ENCODE data around the gene ZDHHC13.

ZDHHC13 gene

GRCh38 chr11:19204836-19205235 lies 87.9 kb downstream of the ZDHHC13 start:
- Mint-ChIP-seq H3K4me3 (no peak overlapping the region), H3K9me3 (no peaks in the 10 kb centered on the region), H3K27ac (ENCODE audit: low read depth) (no peak overlapping the region), H3K4me1 (no peaks in the 10 kb centered on the region), H3K27me3 (peaks cover 38% of the 10 kb centered on the region), H3K36me3 (ENCODE audit: insufficient read depth) (peaks cover 1% of the 10 kb centered on the region)
- DNase-seq (ENCODE audit: low spot score in 2 of 2) = no peak
- no peak for ATAC-seq (replicated peaks; ENCODE audit: extremely low read depth, poor library complexity, severe bottlenecking)

GRCh38 chr11:19208181-19208580 lies 91.2 kb downstream of the ZDHHC13 start:
- H3K9me3 Mint-ChIP-seq = no peaks in the 10 kb centered on the region
- H3K36me3 Mint-ChIP-seq (ENCODE audit: insufficient read depth) = peaks cover 1% of the 10 kb centered on the region
- H3K4me1 Mint-ChIP-seq = no peaks in the 10 kb centered on the region
- no peak overlapping the region for H3K27ac Mint-ChIP-seq (ENCODE audit: low read depth)
- DNase-seq (ENCODE audit: low spot score in 2 of 2) (no peak), ATAC-seq (replicated peaks; ENCODE audit: extremely low read depth, poor library complexity, severe bottlenecking) (no peak)
- H3K27me3 Mint-ChIP-seq = peaks cover 35% of the 10 kb centered on the region
- no peak overlapping the region for H3K4me3 Mint-ChIP-seq

- Mint-ChIP-seq H3K4me3 (no peak overlapping the region), H3K9me3 (no peaks in the 10 kb centered on the region), H3K4me1 (no peaks in the 10 kb centered on the region), H3K27ac (ENCODE audit: low read depth) (no peak overlapping the region), H3K27me3 (peaks cover 44% of the 10 kb centered on the region), H3K36me3 (ENCODE audit: insufficient read depth) (peaks cover 1% of the 10 kb centered on the region)
- ATAC-seq (replicated peaks; ENCODE audit: extremely low read depth, poor library complexity, severe bottlenecking) (no peak), DNase-seq (ENCODE audit: low spot score in 2 of 2) (no peak)
Measured at GRCh38 chr11:19208959-19209546, 92.1 kb downstream of the ZDHHC13 start.

- H3K27ac Mint-ChIP-seq (ENCODE audit: low read depth) = no peak overlapping the region
- DNase-seq (ENCODE audit: low spot score in 2 of 2) (no peak), ATAC-seq (replicated peaks; ENCODE audit: extremely low read depth, poor library complexity, severe bottlenecking) (no peak)
- H3K27me3 Mint-ChIP-seq = peaks cover 51% of the 10 kb centered on the region
- H3K4me1 Mint-ChIP-seq = no peaks in the 10 kb centered on the region
- no peaks in the 10 kb centered on the region for H3K9me3 Mint-ChIP-seq
- H3K36me3 Mint-ChIP-seq (ENCODE audit: insufficient read depth) = peaks cover 1% of the 10 kb centered on the region
- H3K4me3 Mint-ChIP-seq = no peak overlapping the region
Measured at GRCh38 chr11:19209617-19210370, 92.8 kb downstream of the ZDHHC13 start.

- H3K4me1 Mint-ChIP-seq = no peaks in the 10 kb centered on the region
- DNase-seq (ENCODE audit: low spot score in 2 of 2) = no peak
Measured at GRCh38 chr11:19216021-19216420, 99.1 kb downstream of the ZDHHC13 start.

GRCh38 chr11:19216709-19217374 lies 99.9 kb downstream of the ZDHHC13 start:
- DNase-seq (ENCODE audit: low spot score in 2 of 2) (no peak), ATAC-seq (replicated peaks; ENCODE audit: extremely low read depth, poor library complexity, severe bottlenecking) (no peak)
- Mint-ChIP-seq H3K9me3 (no peaks in the 10 kb centered on the region), H3K36me3 (ENCODE audit: insufficient read depth) (no peaks in the 10 kb centered on the region), H3K27me3 (peaks cover 36% of the 10 kb centered on the region), H3K27ac (ENCODE audit: low read depth) (no peak overlapping the region), H3K4me1 (no peaks in the 10 kb centered on the region), H3K4me3 (no peak overlapping the region)

More at GRCh38 chr11:19216021-19216420, 99.1 kb downstream of the ZDHHC13 start:
- Mint-ChIP-seq H3K36me3 (ENCODE audit: insufficient read depth) (no peaks in the 10 kb centered on the region), H3K27ac (ENCODE audit: low read depth) (no peak overlapping the region), H3K27me3 (peaks cover 36% of the 10 kb centered on the region), H3K4me3 (no peak overlapping the region), H3K9me3 (no peaks in the 10 kb centered on the region)
- ATAC-seq (replicated peaks; ENCODE audit: extremely low read depth, poor library complexity, severe bottlenecking) = no peak

GRCh38 chr11:19218216-19218615 lies 101.2 kb downstream of the ZDHHC13 start:
- no peak overlapping the region for H3K4me3 Mint-ChIP-seq
- H3K4me1 Mint-ChIP-seq = no peaks in the 10 kb centered on the region
- H3K9me3 Mint-ChIP-seq = no peaks in the 10 kb centered on the region
- peaks cover 29% of the 10 kb centered on the region for H3K27me3 Mint-ChIP-seq
- no peak overlapping the region for H3K27ac Mint-ChIP-seq (ENCODE audit: low read depth)
- H3K36me3 Mint-ChIP-seq (ENCODE audit: insufficient read depth) = no peaks in the 10 kb centered on the region
- ATAC-seq (replicated peaks; ENCODE audit: extremely low read depth, poor library complexity, severe bottlenecking) = no peak
- DNase-seq (ENCODE audit: low spot score in 2 of 2) = no peak

- no peaks in the 10 kb centered on the region for H3K4me1 Mint-ChIP-seq
- DNase-seq (ENCODE audit: low spot score in 2 of 2) = no peak
- no peaks in the 10 kb centered on the region for H3K36me3 Mint-ChIP-seq (ENCODE audit: insufficient read depth)
- H3K27me3 Mint-ChIP-seq = peaks cover 22% of the 10 kb centered on the region
- no peak overlapping the region for H3K27ac Mint-ChIP-seq (ENCODE audit: low read depth)
- no peak overlapping the region for H3K4me3 Mint-ChIP-seq
- no peak for ATAC-seq (replicated peaks; ENCODE audit: extremely low read depth, poor library complexity, severe bottlenecking)
- no peaks in the 10 kb centered on the region for H3K9me3 Mint-ChIP-seq
Measured at GRCh38 chr11:19218786-19219460, 102.0 kb downstream of the ZDHHC13 start.

- H3K4me1 Mint-ChIP-seq = no peaks in the 10 kb centered on the region
- no peak for DNase-seq (ENCODE audit: low spot score in 2 of 2)
- H3K36me3 Mint-ChIP-seq (ENCODE audit: insufficient read depth) = peaks cover 2% of the 10 kb centered on the region
- peaks cover under 1% of the 10 kb centered on the region for H3K27me3 Mint-ChIP-seq
- no peak for ATAC-seq (replicated peaks; ENCODE audit: extremely low read depth, poor library complexity, severe bottlenecking)
- no peak overlapping the region for H3K27ac Mint-ChIP-seq (ENCODE audit: low read depth)
- H3K4me3 Mint-ChIP-seq = no peak overlapping the region
- no peaks in the 10 kb centered on the region for H3K9me3 Mint-ChIP-seq
Measured at GRCh38 chr11:19220903-19221724, 104.1 kb downstream of the ZDHHC13 start.

- H3K27me3 Mint-ChIP-seq = no peaks in the 10 kb centered on the region
Measured at GRCh38 chr11:19225123-19225522, 108.2 kb downstream of the ZDHHC13 start.

GRCh38 chr11:19225581-19225980 lies 108.6 kb downstream of the ZDHHC13 start:
- peaks cover 5% of the 10 kb centered on the region for H3K36me3 Mint-ChIP-seq (ENCODE audit: insufficient read depth)

More at GRCh38 chr11:19225123-19225522, 108.2 kb downstream of the ZDHHC13 start:
- Mint-ChIP-seq H3K4me3 (no peak overlapping the region), H3K4me1 (no peaks in the 10 kb centered on the region), H3K36me3 (ENCODE audit: insufficient read depth) (peaks cover 5% of the 10 kb centered on the region), H3K27ac (ENCODE audit: low read depth) (no peak overlapping the region), H3K9me3 (no peaks in the 10 kb centered on the region)
- no peak for DNase-seq (ENCODE audit: low spot score in 2 of 2)
- no peak for ATAC-seq (replicated peaks; ENCODE audit: extremely low read depth, poor library complexity, severe bottlenecking)

More at GRCh38 chr11:19225581-19225980, 108.6 kb downstream of the ZDHHC13 start:
- ATAC-seq (replicated peaks; ENCODE audit: extremely low read depth, poor library complexity, severe bottlenecking) (no peak), DNase-seq (ENCODE audit: low spot score in 2 of 2) (no peak)
- H3K4me1 Mint-ChIP-seq = no peaks in the 10 kb centered on the region
- no peaks in the 10 kb centered on the region for H3K9me3 Mint-ChIP-seq
- no peak overlapping the region for H3K27ac Mint-ChIP-seq (ENCODE audit: low read depth)
- no peaks in the 10 kb centered on the region for H3K27me3 Mint-ChIP-seq
- H3K4me3 Mint-ChIP-seq = no peak overlapping the region

Measured in central memory CD8-positive, alpha-beta T cell (primary cell).